Measurements from ENCODE around the gene KCNJ5. TPM values are rescaled to one million over a fixed set of nuclear protein-coding genes. Genes with fewer than 3 reads are reported as not detected.
"Not testable (repeated sequence)": the region's sequence is repeated elsewhere in the genome, so short reads cannot be mapped to it uniquely, and the experiment has no call there.

The KCNJ5 gene
- total RNA-seq, 1 experiment from 2014 or later = 0.14 TPM

- no peak for DNase-seq (ENCODE audit: low read depth)
- in situ Hi-C loops (cut with HindIII; ENCODE audit: low pct_unique_long_range_greater_than_20kb, low sequenced_read_pairs) = no loop called here
These were observed 15.3 kb downstream of the KCNJ5 start for GRCh38 chr11:128906185-128907050.

- in situ Hi-C loops (cut with HindIII; ENCODE audit: low pct_unique_long_range_greater_than_20kb, low sequenced_read_pairs) = no loop called here
- no peak for DNase-seq (ENCODE audit: low read depth)
These were observed 16.4 kb downstream of the KCNJ5 start for GRCh38 chr11:128907585-128907984.

- no peak for DNase-seq (ENCODE audit: low read depth)
- in situ Hi-C loops (cut with HindIII; ENCODE audit: low pct_unique_long_range_greater_than_20kb, low sequenced_read_pairs) = no loop called here
These were observed 17.5 kb downstream of the KCNJ5 start for GRCh38 chr11:128908391-128909246.

GRCh38 chr11:128909438-128910125 is 18.4 kb downstream of the KCNJ5 start:
- no peak for DNase-seq (ENCODE audit: low read depth)
- in situ Hi-C loops (cut with HindIII; ENCODE audit: low pct_unique_long_range_greater_than_20kb, low sequenced_read_pairs) = no loop called here

GRCh38 chr11:128910576-128910975 is 19.4 kb downstream of the KCNJ5 start:
- DNase-seq (ENCODE audit: low read depth) = no peak
- in situ Hi-C loops (cut with HindIII; ENCODE audit: low pct_unique_long_range_greater_than_20kb, low sequenced_read_pairs) = no loop called here

GRCh38 chr11:128911239-128911638 is 20.1 kb downstream of the KCNJ5 start:
- no peak for DNase-seq (ENCODE audit: low read depth)
- in situ Hi-C loops (cut with HindIII; ENCODE audit: low pct_unique_long_range_greater_than_20kb, low sequenced_read_pairs) = no loop called here

- in situ Hi-C loops (cut with HindIII; ENCODE audit: low pct_unique_long_range_greater_than_20kb, low sequenced_read_pairs) = no loop called here
- no peak for DNase-seq (ENCODE audit: low read depth)
These were observed 20.5 kb downstream of the KCNJ5 start for GRCh38 chr11:128911701-128912100.

- DNase-seq (ENCODE audit: low read depth) = no peak
- in situ Hi-C loops (cut with HindIII; ENCODE audit: low pct_unique_long_range_greater_than_20kb, low sequenced_read_pairs) = no loop called here
These were observed 22.6 kb downstream of the KCNJ5 start for GRCh38 chr11:128913806-128914205.

GRCh38 chr11:128914216-128915148 is 23.3 kb downstream of the KCNJ5 start:
- in situ Hi-C loops (cut with HindIII; ENCODE audit: low pct_unique_long_range_greater_than_20kb, low sequenced_read_pairs) = no loop called here
- DNase-seq (ENCODE audit: low read depth) = no peak

GRCh38 chr11:128915149-128915521 is 24.0 kb downstream of the KCNJ5 start:
- DNase-seq (ENCODE audit: low read depth) = no peak
- in situ Hi-C loops (cut with HindIII; ENCODE audit: low pct_unique_long_range_greater_than_20kb, low sequenced_read_pairs) = no loop called here

- no peak for DNase-seq (ENCODE audit: low read depth)
- in situ Hi-C loops (cut with HindIII; ENCODE audit: low pct_unique_long_range_greater_than_20kb, low sequenced_read_pairs) = no loop called here
These were observed 24.9 kb downstream of the KCNJ5 start for GRCh38 chr11:128916037-128916572.

- in situ Hi-C loops (cut with HindIII; ENCODE audit: low pct_unique_long_range_greater_than_20kb, low sequenced_read_pairs) = no loop called here
- no peak for DNase-seq (ENCODE audit: low read depth)
These were observed 25.5 kb downstream of the KCNJ5 start for GRCh38 chr11:128916681-128917080.

GRCh38 chr11:128917144-128917724 is 26.1 kb downstream of the KCNJ5 start:
- no peak for DNase-seq (ENCODE audit: low read depth)
- in situ Hi-C loops (cut with HindIII; ENCODE audit: low pct_unique_long_range_greater_than_20kb, low sequenced_read_pairs) = no loop called here

GRCh38 chr11:128919216-128919615 is 28.1 kb downstream of the KCNJ5 start:
- in situ Hi-C loops (cut with HindIII; ENCODE audit: low pct_unique_long_range_greater_than_20kb, low sequenced_read_pairs) = no loop called here
- DNase-seq (ENCODE audit: low read depth) = no peak

- in situ Hi-C loops (cut with HindIII; ENCODE audit: low pct_unique_long_range_greater_than_20kb, low sequenced_read_pairs) = not testable (repeated sequence)
These were observed 28.5 kb downstream of the KCNJ5 start for GRCh38 chr11:128919635-128920034.

GRCh38 chr11:128920666-128921065 is 29.5 kb downstream of the KCNJ5 start:
- in situ Hi-C loops (cut with HindIII; ENCODE audit: low pct_unique_long_range_greater_than_20kb, low sequenced_read_pairs) = no loop called here
- DNase-seq (ENCODE audit: low read depth) = no peak

More at GRCh38 chr11:128919635-128920034, 28.5 kb downstream of the KCNJ5 start:
- not testable (repeated sequence) for DNase-seq (ENCODE audit: low read depth)

GRCh38 chr11:128921793-128922192 is 30.6 kb downstream of the KCNJ5 start:
- no peak for DNase-seq (ENCODE audit: low read depth)
- in situ Hi-C loops (cut with HindIII; ENCODE audit: low pct_unique_long_range_greater_than_20kb, low sequenced_read_pairs) = no loop called here
